Right lobe of liver (tissue), 6 donors: ENCODE measurements around the gene SPIRE1. TPM values are rescaled to one million over a fixed set of nuclear protein-coding genes. Genes with fewer than 3 reads are reported as not detected.

Experiments used
- ATAC-seq, 4 donors: fragments of 200-7000 bp; cut with Tn5 transposase; one replicate each; pipeline ENCODE4 v1.9.1; 2020; ENCODE audit warnings: mild to moderate bottlenecking in 4 of 4, moderate library complexity in 4 of 4
- DNase-seq, 3 donors: peaks; one replicate each; pipeline ENCODE4 v3.0.0-alpha.2; 2020
- H3K27ac ChIP-seq, 3 donors: fragments of 200-600 bp; one replicate each; pipeline ENCODE4 v1.8.0; 2022
- H3K27me3 ChIP-seq, 2 donors: fragments of 200-600 bp; one replicate each; pipeline ENCODE4 v1.8.0; 2022
- H3K36me3 ChIP-seq, 4 donors: fragments of 200-600 bp; sonication (generic) in 1 of 4; one replicate each; pipeline versions ENCODE4 v1.5.1 to v1.8.0; 2017 to 2022; ENCODE audit warnings: control low read depth in 1 of 4
- H3K4me1 ChIP-seq, 4 donors: fragments of 200-600 bp; sonication (generic) in 1 of 4; one replicate each; pipeline versions ENCODE4 v1.5.1 to v1.8.0; 2017 to 2022; ENCODE audit warnings: control low read depth in 1 of 4
- H3K4me3 ChIP-seq, 3 donors: fragments of 200-600 bp; one replicate each; pipeline ENCODE4 v1.8.0; 2022
- H3K9me3 ChIP-seq, 4 donors: fragments of 200-600 bp; sonication (generic) in 1 of 4; one replicate each; pipeline versions ENCODE4 v1.5.1 to v1.8.0; 2017 to 2022; ENCODE audit warnings: control low read depth in 1 of 4
- POLR2A ChIP-seq: fragments of 450-650 bp; IDR thresholded peaks from one replicate; pipeline ENCODE4 v1.6.1; 2017; ENCODE audit warnings: antibody characterized with exemption, mild to moderate bottlenecking
- WGBS: methylation state at CpG from one replicate; pipeline ENCODE4 v1.1.6; 2018; ENCODE audit warnings: low coverage, low lambda C conversion rate; ENCODE audit not compliant: insufficient coverage; ENCODE audit errors: missing lambda C conversion rate; 5-methylcytosine and 5-hydroxymethylcytosine counted together
- intact Hi-C, 2 donors: fragments of 100-400 bp; cut with DNase I; formaldehyde crosslinking; loops; one replicate each; pipeline versions ENCODE4 v1.11.2 to v1.14.1; 2022
- total RNA-seq, 6 experiments: library from RNA; depleted of rRNA in 2 of 6; stranded (reverse); fragments of >200 nt in 2 of 6; fragmentation: NEBNext Ultra II Directional in 3 of 6; extraction: Animal tissue kit (Norgen Biotek cat#: 25700) in 3 of 6; gene quantifications; one replicate each; pipeline versions ENCODE4 v1.1.0 to v1.2.4, GENCODE V29; 2016 to 2023
- TF ChIP-seq, protein P1 (sequence below), 4 donors: fragments of 200-600 bp in 3 of 4; fragments of 450-650 bp in 1 of 4; IDR thresholded peaks; one replicate each; pipeline versions ENCODE4 v1.5.1 to v1.8.0; 2016 to 2022; ENCODE audit warnings: antibody characterized with exemption in 4 of 4, mild to moderate bottlenecking in 2 of 4
- donor health status: DM: no; HTN: yes; CAD: no.
- donor health status: DM: no; HTN: no; CAD: no.
- donor health status: DM: no; HTN: no; CAD: no.
- donor health status: DM: no; HTN: yes; CAD: no.
- donor health status: DM: no; HTN: yes; CAD: no.

Gene SPIRE1
- total RNA-seq, 6 experiments from 2014 or later, result 2.2 to 19.1 (median 7.9) TPM

DNA sequence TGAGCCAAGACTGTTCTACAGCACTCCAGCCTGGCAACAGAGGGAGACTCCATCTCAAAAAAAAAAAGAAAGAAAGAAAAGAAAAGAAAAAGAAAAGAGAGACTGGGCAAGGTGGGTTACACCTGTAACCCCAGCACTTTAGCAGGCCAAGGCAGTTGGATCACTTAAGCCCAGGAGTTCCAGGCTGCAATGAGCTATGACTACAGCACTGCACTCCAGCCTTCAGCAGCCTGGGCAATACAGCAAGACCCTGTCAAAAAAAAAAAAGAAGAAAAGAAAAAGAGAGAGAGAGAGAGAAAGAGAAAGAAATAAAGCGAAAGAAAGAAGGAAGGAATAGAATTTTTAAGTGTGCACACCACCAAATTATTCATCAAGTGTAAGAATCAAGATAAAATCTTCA, 2.9 kb downstream of the SPIRE1 start:
- no peak for TF ChIP-seq POLR2A
- TF ChIP-seq, protein P1, sequence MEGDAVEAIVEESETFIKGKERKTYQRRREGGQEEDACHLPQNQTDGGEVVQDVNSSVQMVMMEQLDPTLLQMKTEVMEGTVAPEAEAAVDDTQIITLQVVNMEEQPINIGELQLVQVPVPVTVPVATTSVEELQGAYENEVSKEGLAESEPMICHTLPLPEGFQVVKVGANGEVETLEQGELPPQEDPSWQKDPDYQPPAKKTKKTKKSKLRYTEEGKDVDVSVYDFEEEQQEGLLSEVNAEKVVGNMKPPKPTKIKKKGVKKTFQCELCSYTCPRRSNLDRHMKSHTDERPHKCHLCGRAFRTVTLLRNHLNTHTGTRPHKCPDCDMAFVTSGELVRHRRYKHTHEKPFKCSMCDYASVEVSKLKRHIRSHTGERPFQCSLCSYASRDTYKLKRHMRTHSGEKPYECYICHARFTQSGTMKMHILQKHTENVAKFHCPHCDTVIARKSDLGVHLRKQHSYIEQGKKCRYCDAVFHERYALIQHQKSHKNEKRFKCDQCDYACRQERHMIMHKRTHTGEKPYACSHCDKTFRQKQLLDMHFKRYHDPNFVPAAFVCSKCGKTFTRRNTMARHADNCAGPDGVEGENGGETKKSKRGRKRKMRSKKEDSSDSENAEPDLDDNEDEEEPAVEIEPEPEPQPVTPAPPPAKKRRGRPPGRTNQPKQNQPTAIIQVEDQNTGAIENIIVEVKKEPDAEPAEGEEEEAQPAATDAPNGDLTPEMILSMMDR (IDR thresholded peaks at IDR 0.05), result no peak
- no peaks in the 10 kb centered on the region for H3K9me3 ChIP-seq
- 100% methylated on average over 1 of the region's 1 CpG for WGBS
- peaks cover 0 to 5% (median 0%) of the 10 kb centered on the region in 4 donors for H3K4me1 ChIP-seq
- DNase-seq, result no peak
- no peak overlapping the region for H3K4me3 ChIP-seq
- no peak for ATAC-seq
- intact Hi-C loops, result no loop called here
- H3K27me3 ChIP-seq, result peaks cover 0 to 11% of the 10 kb centered on the region in 2 donors
- no peak overlapping the region for H3K27ac ChIP-seq
- no peaks in the 10 kb centered on the region for H3K36me3 ChIP-seq

DNA sequence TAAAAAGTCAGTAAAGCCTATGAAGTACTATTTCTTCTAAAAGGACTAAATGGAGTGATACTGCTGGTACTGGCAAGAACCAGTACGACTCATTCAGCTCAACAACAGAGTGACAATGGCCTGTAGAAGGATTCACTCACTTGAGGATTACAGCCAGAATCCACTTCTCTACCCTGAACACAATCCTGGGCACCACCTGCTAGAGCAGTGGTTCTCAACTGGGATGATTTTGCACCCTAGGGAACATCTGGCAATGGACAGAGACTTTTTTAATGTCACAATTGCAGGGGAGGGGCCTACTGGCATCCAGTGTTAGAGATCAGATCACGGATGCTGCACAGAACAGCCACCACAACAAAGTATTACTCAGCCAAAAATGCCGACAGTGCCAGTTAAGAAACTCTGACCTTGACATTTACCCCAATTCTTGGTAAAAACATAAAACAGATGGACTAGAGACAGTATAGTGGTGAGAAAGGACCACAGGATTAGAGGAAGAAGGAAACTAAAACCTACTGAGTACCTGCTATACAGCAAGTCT, 5.0 kb downstream of the SPIRE1 start:
- DNase-seq, result no peak
- Histone ChIP-seq H3K4me1 (peaks cover 0 to 5% (median 0%) of the 10 kb centered on the region in 4 donors), H3K27ac (no peak overlapping the region), H3K4me3 (no peak overlapping the region), H3K36me3 (no peaks in the 10 kb centered on the region), H3K27me3 (peaks cover 0 to 11% of the 10 kb centered on the region in 2 donors), H3K9me3 (no peaks in the 10 kb centered on the region)
- ATAC-seq, result peak in 3 of 4 donors; percentile 28 to 72 (median 51)
- TF ChIP-seq POLR2A, result no peak
- TF ChIP-seq, protein P1 (IDR thresholded peaks at IDR 0.05), result no peak
- WGBS, result 25% methylated on average over 3 of the region's 3 CpGs
- intact Hi-C loops, result no loop called here

DNA sequence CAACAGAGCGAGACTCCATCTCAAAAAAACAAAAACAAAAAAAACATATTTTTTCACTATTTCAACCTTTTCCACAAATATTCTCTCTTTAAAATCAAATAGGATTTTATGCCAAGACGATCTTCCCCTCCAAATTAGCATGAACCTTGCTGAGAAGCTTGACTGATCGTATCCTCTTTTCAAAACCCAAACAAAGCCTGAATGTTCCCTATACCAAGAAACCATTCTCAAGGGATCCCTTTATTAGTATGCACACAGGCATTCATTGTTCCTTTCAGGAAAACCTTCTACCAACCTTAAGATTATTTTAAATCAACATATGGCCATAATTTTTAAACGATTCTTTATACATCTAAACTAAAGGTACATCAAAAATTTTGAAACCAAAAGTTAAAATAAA, 6.3 kb downstream of the SPIRE1 start:
- H3K27ac ChIP-seq, result no peak overlapping the region
- TF ChIP-seq, protein P1 (IDR thresholded peaks at IDR 0.05), result no peak
- no peak for TF ChIP-seq POLR2A
- ATAC-seq (no peak), DNase-seq (no peak)
- H3K4me3 ChIP-seq, result no peak overlapping the region
- intact Hi-C loops, result no loop called here
- WGBS, result 60% methylated on average over 4 of the region's 4 CpGs
- H3K9me3 ChIP-seq, result no peaks in the 10 kb centered on the region
- peaks cover 0 to 2% (median 0%) of the 10 kb centered on the region in 4 donors for H3K4me1 ChIP-seq
- peaks cover 0 to 10% of the 10 kb centered on the region in 2 donors for H3K27me3 ChIP-seq
- no peaks in the 10 kb centered on the region for H3K36me3 ChIP-seq

DNA sequence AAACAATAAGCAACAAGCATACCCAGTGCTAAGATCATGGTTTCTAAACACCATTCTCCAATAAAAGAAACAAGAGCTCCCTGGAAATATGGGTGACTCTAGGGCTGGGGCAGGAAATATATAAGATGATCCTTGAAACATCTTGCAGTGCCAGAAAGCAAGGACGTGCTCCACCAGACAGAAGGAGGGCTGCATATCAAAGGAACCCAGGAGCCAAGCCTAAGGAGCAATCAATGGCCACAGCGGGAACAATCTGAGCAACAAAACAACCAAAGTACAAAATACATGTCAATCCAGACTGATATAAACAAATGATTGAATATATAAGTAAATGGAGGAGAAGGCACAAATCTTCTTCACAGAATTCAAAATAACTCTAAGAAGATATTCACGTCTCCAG, 10.1 kb downstream of the SPIRE1 start:
- Histone ChIP-seq H3K4me1 (no peaks in the 10 kb centered on the region), H3K27ac (no peak overlapping the region), H3K27me3 (no peaks in the 10 kb centered on the region), H3K4me3 (no peak overlapping the region), H3K36me3 (no peaks in the 10 kb centered on the region), H3K9me3 (no peaks in the 10 kb centered on the region)
- no peak for DNase-seq
- intact Hi-C loops, result loop anchor here in 1 of 2 donors (10.0 kb wide), 1 partner anchor 93 kb away; no protein-coding TSS in a partner anchor
- 59% methylated on average over 3 of the region's 3 CpGs for WGBS
- ATAC-seq, result no peak
- TF ChIP-seq, protein P1 (IDR thresholded peaks at IDR 0.05), result no peak
- no peak for TF ChIP-seq POLR2A
